SHP77 (cell line): ENCODE data around the gene LITAF.
"Not testable (repeated sequence)": the region's sequence is repeated elsewhere in the genome, so short reads cannot be mapped to it uniquely, and the experiment has no call there.

Experiments
- DNase-seq, 2 experiments: peaks; one replicate each; lab custom pipeline; 2025; lab: John Stamatoyannopoulos, UW

LITAF gene

GRCh38 chr16:11597235-11598095, 10.7 kb upstream of the LITAF start:
- DNase-seq = no peak

GRCh38 chr16:11596572-11597226, 10.0 kb upstream of the LITAF start:
- DNase-seq = no peak

GRCh38 chr16:11593581-11593980, 6.9 kb upstream of the LITAF start:
- no peak for DNase-seq

GRCh38 chr16:11593076-11593475, 6.4 kb upstream of the LITAF start:
- not testable (repeated sequence) for DNase-seq

- DNase-seq = not testable (repeated sequence)
These were observed 4.9 kb upstream of the LITAF start for GRCh38 chr16:11591630-11592029.

GRCh38 chr16:11589198-11589550, 2.5 kb upstream of the LITAF start:
- DNase-seq = no peak

- DNase-seq = no peak
These were observed 1.8 kb upstream of the LITAF start for GRCh38 chr16:11588321-11589197.

GRCh38 chr16:11587643-11588247, 1.0 kb upstream of the LITAF start:
- DNase-seq = no peak

- DNase-seq = no peak
These were observed 302 bp downstream of the LITAF start for GRCh38 chr16:11586378-11586855.

- DNase-seq = no peak
These were observed 1.0 kb downstream of the LITAF start for GRCh38 chr16:11585460-11586377.

GRCh38 chr16:11583889-11584565, 2.7 kb downstream of the LITAF start:
- no peak for DNase-seq

GRCh38 chr16:11583166-11583565, 3.6 kb downstream of the LITAF start:
- no peak for DNase-seq

GRCh38 chr16:11582157-11582814, 4.4 kb downstream of the LITAF start:
- DNase-seq = no peak

GRCh38 chr16:11581678-11582077, 5.0 kb downstream of the LITAF start:
- no peak for DNase-seq

- no peak for DNase-seq
These were observed 6.2 kb downstream of the LITAF start for GRCh38 chr16:11580451-11581086.

GRCh38 chr16:11577290-11577660, 9.4 kb downstream of the LITAF start:
- not testable (repeated sequence) for DNase-seq

GRCh38 chr16:11576427-11577289, 10.1 kb downstream of the LITAF start:
- no peak for DNase-seq

- no peak for DNase-seq
These were observed 11.5 kb downstream of the LITAF start for GRCh38 chr16:11575223-11575589.
